HCT116 (cell line): Measurements from ENCODE around the gene MSL2. TPM values are rescaled to one million over a fixed set of nuclear protein-coding genes. Genes with fewer than 3 reads are reported as not detected.
"Not testable (repeated sequence)": the region's sequence is repeated elsewhere in the genome, so short reads cannot be mapped to it uniquely, and the experiment has no call there.

Experiments
- ATAC-seq: fragments of 200-7000 bp; cut with Tn5 transposase; 2 replicates; pipeline ENCODE4 v1.9.1; 2020; ENCODE audit warnings: mild to moderate bottlenecking, moderate library complexity
- BruUV-seq: library from RNA; stranded (reverse); fragments of 400-500 nt; replicated peaks from 2 replicates; lab custom pipeline; 2021; lab: Mats Ljungman, UMichigan
- CTCF ChIA-PET: fragments of 300-600 bp; sonication (Branson Sonifier 250); formaldehyde crosslinking; loops from one replicate; lab custom pipeline; 2021; ENCODE audit warnings: antibody characterized with exemption; lab: Charles Lee
- POLR2A ChIA-PET: fragments of 300-600, 350-600 bp; sonication (Branson Sonifier 250); formaldehyde crosslinking; loops from one replicate; lab custom pipeline; 2021; ENCODE audit warnings: antibody characterized with exemption; lab: Charles Lee
- RAD21 ChIA-PET, 2 experiments: fragments of 300-600 bp; sonication (Branson Sonifier 250); formaldehyde crosslinking; loops; one replicate each; lab custom pipeline; 2023; ENCODE audit warnings: low total read pairs in 2 of 2; ENCODE audit not compliant: uncharacterized antibody in 2 of 2, unreplicated experiment in 2 of 2, low non-redundant PET in 1 of 2; lab: Charles Lee
- DNase-seq: peaks from one replicate; pipeline ENCODE4 v3.0.0-alpha.2; 2010; ENCODE audit warnings: low read depth, low spot score
- H2AFZ ChIP-seq: fragments of 200-600 bp; shearing (Covaris generic), sonication (generic); 2 replicates; pipeline ENCODE4 v1.6.1; 2017; ENCODE audit warnings: low read depth, mixed run types, mixed read lengths, antibody characterized with exemption, low read length; ENCODE audit not compliant: poor library complexity, severe bottlenecking
- H3K27ac ChIP-seq: 2 replicates; pipeline ENCODE4 v1.5.1; 2012; ENCODE audit warnings: low read depth, low read length
- H3K27me3 ChIP-seq: fragments of 200-600 bp; sonication (generic); 2 replicates; pipeline ENCODE4 v1.6.1; 2016; ENCODE audit warnings: mixed run types, low read length, mixed read lengths; ENCODE audit not compliant: insufficient read depth
- H3K36me3 ChIP-seq, 2 experiments: fragments of 200-500 bp in 1 of 2; fragments of 200-600 bp in 1 of 2; sonication (Bioruptor generic) in 1 of 2; sonication (generic) in 1 of 2; 2 replicates each; pipeline versions ENCODE4 v1.5.1 to v1.6.1; 2014 to 2016; ENCODE audit warnings: low read length in 2 of 2, inconsistent platforms in 1 of 2, mixed read lengths in 1 of 2, mixed run types in 1 of 2; ENCODE audit not compliant: insufficient read depth in 2 of 2, control insufficient read depth in 1 of 2
- H3K4me1 ChIP-seq, 2 experiments: fragments of 200-600 bp in 1 of 2; sonication (generic) in 1 of 2; 2 replicates each; pipeline versions ENCODE4 v1.5.1 to v1.6.1; 2012 to 2017; ENCODE audit warnings: low read length in 2 of 2, inconsistent platforms in 1 of 2, mild to moderate bottlenecking in 1 of 2, mixed read lengths in 1 of 2, mixed run types in 1 of 2, moderate library complexity in 1 of 2; ENCODE audit not compliant: insufficient read depth in 2 of 2, control insufficient read depth in 1 of 2
- H3K4me2 ChIP-seq: fragments of 200-600 bp; sonication (generic); 2 replicates; pipeline ENCODE4 v1.6.1; 2017; ENCODE audit warnings: mixed run types, low read length, mixed read lengths
- H3K4me3 ChIP-seq, 2 experiments: fragments of 200-600 bp in 1 of 2; sonication (generic) in 1 of 2; replicated peaks in 1 of 2; 2 replicates each; pipeline ENCODE4 v1.5.1; 2011 to 2016; ENCODE audit warnings: low read length in 2 of 2, control low read depth in 1 of 2, low read depth in 1 of 2, mild to moderate bottlenecking in 1 of 2, mixed read lengths in 1 of 2, mixed run types in 1 of 2
- H3K79me2 ChIP-seq: fragments of 200-600 bp; sonication (generic); 2 replicates; pipeline ENCODE4 v1.6.1; 2017; ENCODE audit warnings: mild to moderate bottlenecking, mixed run types, low read length, moderate library complexity, mixed read lengths; ENCODE audit not compliant: insufficient read depth
- H3K9ac ChIP-seq: fragments of 200-600 bp; sonication (generic); 2 replicates; pipeline ENCODE4 v1.6.1; 2016; ENCODE audit warnings: low read length, mixed read lengths
- H3K9me2 ChIP-seq: fragments of 200-600 bp; sonication (generic), shearing (Covaris generic); 2 replicates; pipeline ENCODE4 v1.6.1; 2017; ENCODE audit warnings: mixed run types, mild to moderate bottlenecking, moderate library complexity; ENCODE audit not compliant: insufficient read depth
- H3K9me3 ChIP-seq, 2 experiments: fragments of 200-500 bp in 1 of 2; fragments of 200-600 bp in 1 of 2; sonication (Bioruptor generic) in 1 of 2; sonication (generic) in 1 of 2; 2 replicates each; pipeline ENCODE4 v1.6.1; 2014 to 2017; ENCODE audit warnings: low read length in 2 of 2, mixed read lengths in 2 of 2, inconsistent platforms in 1 of 2, low read depth in 1 of 2, mild to moderate bottlenecking in 1 of 2, mixed run types in 1 of 2, moderate library complexity in 1 of 2; ENCODE audit not compliant: control insufficient read depth in 1 of 2, insufficient read depth in 1 of 2
- H4K20me1 ChIP-seq: fragments of 200-600 bp; sonication (generic), shearing (Covaris generic); 2 replicates; pipeline ENCODE4 v1.6.1; 2017; ENCODE audit warnings: mixed run types, mild to moderate bottlenecking, moderate library complexity; ENCODE audit not compliant: insufficient read depth
- CEBPB ChIP-seq: IDR thresholded peaks from 2 replicates; pipeline ENCODE4 v1.6.1; 2012; ENCODE audit warnings: low read depth
- ELF1 ChIP-seq: IDR thresholded peaks from 2 replicates; pipeline ENCODE4 v1.6.1; 2012; ENCODE audit warnings: low read depth, borderline replicate concordance
- EZH2 ChIP-seq: fragments of 200-600 bp; sonication (generic); IDR thresholded peaks from 2 replicates; pipeline ENCODE4 v1.6.1; 2017; ENCODE audit warnings: antibody characterized with exemption, mixed run types
- JUND ChIP-seq: IDR thresholded peaks from 2 replicates; pipeline ENCODE4 v1.6.1; 2012
- RAD21 ChIP-seq: IDR thresholded peaks from 2 replicates; pipeline ENCODE4 v1.6.1; 2012; ENCODE audit warnings: low read depth, mild to moderate bottlenecking
- SP1 ChIP-seq: IDR thresholded peaks from 2 replicates; pipeline ENCODE4 v1.6.1; 2012; ENCODE audit warnings: low read depth
- SRF ChIP-seq: IDR thresholded peaks from 2 replicates; pipeline ENCODE4 v1.6.1; 2012; ENCODE audit warnings: low read depth
- YY1 ChIP-seq: IDR thresholded peaks from 2 replicates; pipeline ENCODE4 v1.6.1; 2011; ENCODE audit warnings: low read length, low read depth, moderate library complexity, mild to moderate bottlenecking; ENCODE audit not compliant: insufficient replicate concordance; ENCODE audit errors: extremely low read depth
- ZNF274 ChIP-seq: fragments of 200-500 bp; sonication (Bioruptor generic); IDR thresholded peaks from 2 replicates; pipeline ENCODE4 v1.6.1; 2014; ENCODE audit warnings: mild to moderate bottlenecking, low read depth, low read length, inconsistent platforms
- intact Hi-C: fragments of 100-400 bp; cut with micrococcal nuclease; formaldehyde crosslinking; loops from 2 replicates; pipeline ENCODE4 v1.10.0; 2022
- total RNA-seq: library from RNA; stranded (reverse); gene quantifications from one replicate; pipeline ENCODE4 v1.2.1, GENCODE V29; 2021; ENCODE audit not compliant: unreplicated experiment
- TF ChIP-seq, protein P1 (sequence below): IDR thresholded peaks from 2 replicates; pipeline ENCODE4 v1.6.1; 2011; ENCODE audit warnings: mild to moderate bottlenecking, low read length, moderate library complexity; ENCODE audit not compliant: insufficient replicate concordance; ENCODE audit errors: extremely low read depth

MSL2 gene
- total RNA-seq, 1 experiment from 2014 or later: 34.8 TPM

DNA sequence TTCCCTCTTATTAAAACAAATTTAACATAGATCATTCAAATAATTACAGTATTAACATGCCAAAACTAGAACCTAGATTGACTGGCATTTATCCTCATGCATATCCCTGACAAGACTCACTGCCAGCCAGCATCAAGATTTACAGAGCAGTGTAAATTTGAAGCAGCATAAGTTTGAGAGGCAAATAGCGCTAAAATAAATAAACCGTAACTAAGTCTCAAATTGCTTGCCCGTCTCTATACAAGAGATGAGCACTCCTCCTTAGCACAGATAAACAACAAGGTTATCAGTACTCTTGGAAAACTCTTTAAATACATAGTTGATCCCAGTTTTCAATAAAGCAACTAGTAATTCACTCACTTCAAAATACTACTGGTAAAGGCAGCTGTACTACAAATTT, 29.6 kb downstream of the MSL2 start:
- H3K4me1 ChIP-seq: peaks cover 0 to 3% of the 10 kb centered on the region in 2 experiments; a peak in 1 of 4 replicates
- peaks cover 100% of the 10 kb centered on the region for H3K79me2 ChIP-seq
- TF ChIP-seq SRF (no peak), SP1 (no peak), YY1 (no peak), JUND (no peak), EZH2 (no peak), RAD21 (no peak), ELF1 (no peak), CEBPB (no peak), ZNF274 (no peak)
- TF ChIP-seq, protein P1, sequence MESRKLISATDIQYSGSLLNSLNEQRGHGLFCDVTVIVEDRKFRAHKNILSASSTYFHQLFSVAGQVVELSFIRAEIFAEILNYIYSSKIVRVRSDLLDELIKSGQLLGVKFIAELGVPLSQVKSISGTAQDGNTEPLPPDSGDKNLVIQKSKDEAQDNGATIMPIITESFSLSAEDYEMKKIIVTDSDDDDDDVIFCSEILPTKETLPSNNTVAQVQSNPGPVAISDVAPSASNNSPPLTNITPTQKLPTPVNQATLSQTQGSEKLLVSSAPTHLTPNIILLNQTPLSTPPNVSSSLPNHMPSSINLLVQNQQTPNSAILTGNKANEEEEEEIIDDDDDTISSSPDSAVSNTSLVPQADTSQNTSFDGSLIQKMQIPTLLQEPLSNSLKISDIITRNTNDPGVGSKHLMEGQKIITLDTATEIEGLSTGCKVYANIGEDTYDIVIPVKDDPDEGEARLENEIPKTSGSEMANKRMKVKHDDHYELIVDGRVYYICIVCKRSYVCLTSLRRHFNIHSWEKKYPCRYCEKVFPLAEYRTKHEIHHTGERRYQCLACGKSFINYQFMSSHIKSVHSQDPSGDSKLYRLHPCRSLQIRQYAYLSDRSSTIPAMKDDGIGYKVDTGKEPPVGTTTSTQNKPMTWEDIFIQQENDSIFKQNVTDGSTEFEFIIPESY: no peak
- ATAC-seq: no peak
- peaks cover 22% of the 10 kb centered on the region for H4K20me1 ChIP-seq
- no TSS peak for BruUV-seq
- H3K27me3 ChIP-seq: no peaks in the 10 kb centered on the region
- H3K27ac ChIP-seq: no peak overlapping the region
- no peaks in the 10 kb centered on the region for H3K9me3 ChIP-seq
- no peak overlapping the region for H3K4me2 ChIP-seq
- H3K9ac ChIP-seq: no peak overlapping the region
- no peaks in the 10 kb centered on the region for H3K36me3 ChIP-seq
- no peaks in the 10 kb centered on the region for H3K9me2 ChIP-seq
- H3K4me3 ChIP-seq: no peak overlapping the region
- POLR2A ChIA-PET: no interaction called here
- CTCF ChIA-PET: no interaction called here
- no peak overlapping the region for H2AFZ ChIP-seq
- intact Hi-C loops: no loop called here
- DNase-seq: no peak
- RAD21 ChIA-PET: no interaction called here

DNA sequence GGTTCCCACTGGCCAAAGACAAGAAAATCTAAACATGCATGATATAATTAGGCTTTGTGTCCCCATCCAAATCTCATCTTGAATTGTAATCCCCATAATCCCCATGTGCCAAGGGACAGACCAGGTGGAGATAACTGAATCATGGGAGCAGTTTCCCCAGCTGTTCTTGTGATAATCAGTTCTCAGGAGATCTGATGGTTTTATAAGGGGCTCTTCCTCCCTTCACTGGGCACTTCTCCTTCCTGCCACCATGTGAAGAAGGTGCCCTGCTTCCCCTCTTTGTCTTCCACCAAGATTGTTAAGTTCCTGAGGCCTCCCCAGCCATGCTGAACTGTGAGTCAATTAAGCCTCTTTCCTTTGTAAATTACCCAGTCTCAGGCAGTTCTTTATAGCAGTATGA, 32.5 kb downstream of the MSL2 start:
- Histone ChIP-seq H3K79me2 (peaks cover 98% of the 10 kb centered on the region), H4K20me1 (peaks cover 26% of the 10 kb centered on the region)
- H3K4me1 ChIP-seq, ATAC-seq, H3K9me2 ChIP-seq, H2AFZ ChIP-seq, RAD21 ChIA-PET, DNase-seq, H3K27ac ChIP-seq, CTCF ChIA-PET, H3K4me2 ChIP-seq, POLR2A ChIA-PET, BruUV-seq, H3K9ac ChIP-seq, H3K4me3 ChIP-seq, H3K27me3 ChIP-seq, H3K9me3 ChIP-seq, intact Hi-C loops, H3K36me3 ChIP-seq: not testable (repeated sequence)
